SK-N-SH (cell line): ENCODE results near the gene RASA3. TPM values are rescaled to one million over a fixed set of nuclear protein-coding genes. Genes with fewer than 3 reads are reported as not detected.

ENCODE experiments used
- CTCF ChIA-PET: fragments of 300-600, 350-600 bp; formaldehyde crosslinking; extraction: SDS; loops from one replicate; lab custom pipeline; 2021; lab: Yijun Ruan, JAX
- POLR2A ChIA-PET: fragments of 350-600 bp; sonication (Branson Sonifier 250); formaldehyde crosslinking; extraction: SDS; loops from one replicate; lab custom pipeline; 2020; ENCODE audit warnings: antibody characterized with exemption, inconsistent platforms; lab: Yijun Ruan, JAX
- DNase-seq: peaks from one replicate; pipeline ENCODE4 v3.0.0; 2012
- H2AFZ ChIP-seq: fragments of 200-600 bp; sonication (generic); 2 replicates; pipeline ENCODE4 v1.8.1; 2016; ENCODE audit warnings: antibody characterized with exemption, mild to moderate bottlenecking, low read depth
- H3F3A ChIP-seq: fragments of 200-600 bp; sonication (generic); replicated peaks from 2 replicates; pipeline ENCODE3; 2016; ENCODE audit warnings: antibody characterized with exemption, mild to moderate bottlenecking; ENCODE audit not compliant: insufficient read depth
- H3K27ac ChIP-seq, 2 experiments: fragments of 200-500 bp in 1 of 2; fragments of 200-600 bp in 1 of 2; sonication (Bioruptor generic) in 1 of 2; sonication (generic), shearing (Covaris generic) in 1 of 2; 2 replicates each; pipeline versions ENCODE4 v1.5.1 to v1.6.1; 2014 to 2016; ENCODE audit warnings: low read depth in 2 of 2, inconsistent platforms in 1 of 2, low read length in 1 of 2, mild to moderate bottlenecking in 1 of 2, mixed read lengths in 1 of 2
- H3K27me3 ChIP-seq: fragments of 200-600 bp; sonication (generic), shearing (Covaris generic); 2 replicates; pipeline ENCODE4 v1.6.1; 2016; ENCODE audit warnings: mixed run types; ENCODE audit not compliant: insufficient read depth
- H3K36me3 ChIP-seq, 2 experiments: fragments of 200-500 bp in 1 of 2; fragments of 200-600 bp in 1 of 2; sonication (Bioruptor generic) in 1 of 2; sonication (generic) in 1 of 2; replicated peaks in 1 of 2; 2 replicates each; pipeline versions ENCODE3 to v1.5.1; 2014 to 2016; ENCODE audit warnings: low read length in 1 of 2, mild to moderate bottlenecking in 1 of 2; ENCODE audit not compliant: insufficient read depth in 2 of 2, control insufficient read depth in 1 of 2
- H3K4me1 ChIP-seq, 2 experiments: fragments of 200-500 bp in 1 of 2; fragments of 200-600 bp in 1 of 2; sonication (Bioruptor generic) in 1 of 2; sonication (generic), shearing (Covaris generic) in 1 of 2; 2 replicates each; pipeline versions ENCODE4 v1.5.1 to v1.6.1; 2014 to 2016; ENCODE audit warnings: low read depth in 1 of 2, low read length in 1 of 2, mixed run types in 1 of 2; ENCODE audit not compliant: insufficient read depth in 2 of 2, control insufficient read depth in 1 of 2
- H3K4me2 ChIP-seq: fragments of 200-600 bp; sonication (generic), shearing (Covaris generic); 2 replicates; pipeline ENCODE4 v1.6.1; 2017; ENCODE audit warnings: mixed run types
- H3K4me3 ChIP-seq, 2 experiments: fragments of 200-500 bp in 1 of 2; fragments of 200-600 bp in 1 of 2; sonication (Bioruptor generic) in 1 of 2; sonication (generic), shearing (Covaris generic) in 1 of 2; 2 replicates each; pipeline versions ENCODE4 v1.5.1 to v1.8.1; 2014 to 2016; ENCODE audit warnings: low read depth in 2 of 2, inconsistent platforms in 1 of 2, low read length in 1 of 2, mild to moderate bottlenecking in 1 of 2, mixed read lengths in 1 of 2, moderate library complexity in 1 of 2
- H3K79me2 ChIP-seq: fragments of 200-600 bp; sonication (generic); 2 replicates; pipeline ENCODE4 v1.8.1; 2017; ENCODE audit warnings: mild to moderate bottlenecking; ENCODE audit not compliant: insufficient read depth
- H3K9ac ChIP-seq: fragments of 200-600 bp; sonication (generic); 2 replicates; pipeline ENCODE4 v1.6.1; 2017; ENCODE audit warnings: mixed run types
- H3K9me2 ChIP-seq: fragments of 200-600 bp; sonication (generic); 2 replicates; pipeline ENCODE4 v1.6.1; 2017; ENCODE audit warnings: mixed run types
- H3K9me3 ChIP-seq: fragments of 200-600 bp; sonication (generic); 2 replicates; pipeline ENCODE4 v1.6.1; 2017; ENCODE audit warnings: mixed run types, mild to moderate bottlenecking, moderate library complexity
- H4K20me1 ChIP-seq: fragments of 200-600 bp; sonication (generic); 2 replicates; pipeline ENCODE4 v1.6.1; 2017; ENCODE audit warnings: mild to moderate bottlenecking, mixed run types; ENCODE audit not compliant: insufficient read depth
- CHD2 ChIP-seq: fragments of 150-350 bp; IDR thresholded peaks from 2 replicates; pipeline ENCODE4 v1.6.1; 2018; ENCODE audit warnings: low read length; ENCODE audit not compliant: partially characterized antibody
- EZH2phosphoT487 ChIP-seq: fragments of 200-600 bp; sonication (generic); IDR thresholded peaks from 2 replicates; pipeline ENCODE4 v1.6.1; 2017; ENCODE audit warnings: low read depth, mixed run types, mild to moderate bottlenecking, antibody characterized with exemption, moderate library complexity, borderline replicate concordance
- FOXJ3 ChIP-seq: sonication (generic); formaldehyde crosslinking; IDR thresholded peaks from 2 replicates; pipeline ENCODE4 v1.5.1; 2020; ENCODE audit warnings: mild to moderate bottlenecking, missing genetic modification reagents
- GABPA ChIP-seq: IDR thresholded peaks from 2 replicates; pipeline ENCODE4 v1.4.0; 2012; ENCODE audit warnings: low read depth, mild to moderate bottlenecking
- GATA2 ChIP-seq: sonication (generic); formaldehyde crosslinking; IDR thresholded peaks from 2 replicates; pipeline ENCODE4 v1.5.0; 2020; ENCODE audit warnings: mild to moderate bottlenecking, missing genetic modification reagents
- MEF2A ChIP-seq: IDR thresholded peaks from 2 replicates; pipeline ENCODE4 v1.4.0; 2012; ENCODE audit warnings: low read depth, borderline replicate concordance
- MXI1 ChIP-seq: IDR thresholded peaks from 2 replicates; pipeline ENCODE4 v1.6.1; 2012; ENCODE audit warnings: mild to moderate bottlenecking, low read depth, low read length, improper control_type of control experiment
- POLR2AphosphoS5 ChIP-seq: IDR thresholded peaks from 2 replicates; pipeline ENCODE4 v1.6.1; 2012; ENCODE audit warnings: low read depth, low read length
- RAD21 ChIP-seq: IDR thresholded peaks from 2 replicates; pipeline ENCODE4 v1.6.1; 2012; ENCODE audit warnings: mild to moderate bottlenecking, low read length
- RFX5 ChIP-seq: IDR thresholded peaks from 2 replicates; pipeline ENCODE4 v1.6.1; 2012; ENCODE audit warnings: mild to moderate bottlenecking, improper control_type of control experiment, low read length
- TAF1 ChIP-seq: IDR thresholded peaks from 2 replicates; pipeline ENCODE4 v1.6.1; 2012; ENCODE audit warnings: low read depth, mild to moderate bottlenecking, low read length, moderate library complexity, borderline replicate concordance
- TCF12 ChIP-seq: IDR thresholded peaks from 2 replicates; pipeline ENCODE4 v1.4.0; 2012
- TEAD4 ChIP-seq: IDR thresholded peaks from 2 replicates; pipeline ENCODE4 v1.4.0; 2012; ENCODE audit warnings: mild to moderate bottlenecking, borderline replicate concordance; ENCODE audit not compliant: insufficient read depth
- YY1 ChIP-seq: IDR thresholded peaks from 2 replicates; pipeline ENCODE4 v1.4.0; 2012; ENCODE audit warnings: low read depth, mild to moderate bottlenecking
- WGBS: methylation state at CpG from one replicate; pipeline ENCODE4 v1.1.6; 2017; ENCODE audit warnings: low lambda C conversion rate; 5-methylcytosine and 5-hydroxymethylcytosine counted together
- polyA plus RNA-seq, 3 experiments: library from polyadenylated mRNA; depleted of rRNA; stranded (reverse); fragments of >200 nt; gene quantifications; 2 replicates each; pipeline ENCODE4 v1.2.3, GENCODE V29; 2012
- TF ChIP-seq, protein P1 (sequence below): fragments of 150-350 bp; IDR thresholded peaks from 2 replicates; pipeline ENCODE4 v1.6.1; 2016; ENCODE audit warnings: mild to moderate bottlenecking, low read depth, low read length
- TF ChIP-seq, protein P2 (sequence below): fragments of 150-350 bp; IDR thresholded peaks from 2 replicates; pipeline ENCODE4 v1.6.1; 2017; ENCODE audit warnings: antibody characterized with exemption, low read length, low read depth, borderline replicate concordance
- TF ChIP-seq, protein P3 (sequence below): IDR thresholded peaks from 2 replicates; pipeline ENCODE4; 2012
- TF ChIP-seq, protein P4 (sequence below): IDR thresholded peaks from 2 replicates; pipeline ENCODE4 v1.4.0; 2012; ENCODE audit warnings: low read depth, borderline replicate concordance

The RASA3 gene
- polyA plus RNA-seq, 1 of the 3 experiments (the other 2 are of a cell fraction) = 25.1 TPM

DNA sequence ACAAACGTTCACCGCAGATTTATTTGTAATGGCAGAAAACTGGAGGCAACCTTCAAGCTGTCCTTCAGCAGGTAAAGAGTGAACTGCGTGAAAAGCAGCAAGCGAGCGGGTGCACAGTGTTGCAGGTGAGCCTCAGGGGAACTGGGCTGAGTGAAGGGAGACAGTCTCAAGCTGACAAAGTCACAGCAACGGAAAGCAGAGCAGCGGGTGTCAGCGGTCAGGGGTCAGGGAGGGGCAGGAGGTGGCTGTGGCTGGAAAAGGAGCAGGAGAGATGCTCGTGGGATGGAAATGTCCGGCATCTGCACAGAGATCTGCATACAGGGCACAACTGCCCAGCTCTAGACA, 8.5 kb upstream of the RASA3 start:
- peaks cover 4% of the 10 kb centered on the region for H3F3A ChIP-seq
- no peak overlapping the region for H3K4me2 ChIP-seq
- 68% methylated on average over 10 of the region's 10 CpGs for WGBS
- H3K27me3 ChIP-seq = no peaks in the 10 kb centered on the region
- no peak overlapping the region for H2AFZ ChIP-seq
- H4K20me1 ChIP-seq = no peaks in the 10 kb centered on the region
- ChIA-PET POLR2A (no interaction called here), CTCF (interaction anchor here (0.9 to 1.0 kb wide), 2 partner anchors 10 to 11 kb away, joined by 3 read pairs; no protein-coding TSS in a partner anchor)
- no peak for DNase-seq
- H3K27ac ChIP-seq = peak overlapping the region in 1 of 2 experiments; percentile 17; a peak in 1 of 4 replicates
- no peaks in the 10 kb centered on the region for H3K79me2 ChIP-seq
- TF ChIP-seq, protein P1, sequence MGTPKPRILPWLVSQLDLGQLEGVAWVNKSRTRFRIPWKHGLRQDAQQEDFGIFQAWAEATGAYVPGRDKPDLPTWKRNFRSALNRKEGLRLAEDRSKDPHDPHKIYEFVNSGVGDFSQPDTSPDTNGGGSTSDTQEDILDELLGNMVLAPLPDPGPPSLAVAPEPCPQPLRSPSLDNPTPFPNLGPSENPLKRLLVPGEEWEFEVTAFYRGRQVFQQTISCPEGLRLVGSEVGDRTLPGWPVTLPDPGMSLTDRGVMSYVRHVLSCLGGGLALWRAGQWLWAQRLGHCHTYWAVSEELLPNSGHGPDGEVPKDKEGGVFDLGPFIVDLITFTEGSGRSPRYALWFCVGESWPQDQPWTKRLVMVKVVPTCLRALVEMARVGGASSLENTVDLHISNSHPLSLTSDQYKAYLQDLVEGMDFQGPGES = no peak
- TF ChIP-seq YY1 (no peak), CHD2 (no peak), EZH2phosphoT487 (no peak), TAF1 (no peak), TEAD4 (no peak), FOXJ3 (CRISPR knock-in tag) (no peak), RAD21 (no peak), MXI1 (no peak), MEF2A (no peak), GATA2 (CRISPR knock-in tag) (no peak), TCF12 (no peak), RFX5 (no peak), POLR2AphosphoS5 (no peak), GABPA (no peak)
- TF ChIP-seq, protein P2, sequence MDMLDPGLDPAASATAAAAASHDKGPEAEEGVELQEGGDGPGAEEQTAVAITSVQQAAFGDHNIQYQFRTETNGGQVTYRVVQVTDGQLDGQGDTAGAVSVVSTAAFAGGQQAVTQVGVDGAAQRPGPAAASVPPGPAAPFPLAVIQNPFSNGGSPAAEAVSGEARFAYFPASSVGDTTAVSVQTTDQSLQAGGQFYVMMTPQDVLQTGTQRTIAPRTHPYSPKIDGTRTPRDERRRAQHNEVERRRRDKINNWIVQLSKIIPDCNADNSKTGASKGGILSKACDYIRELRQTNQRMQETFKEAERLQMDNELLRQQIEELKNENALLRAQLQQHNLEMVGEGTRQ = no peak
- TF ChIP-seq, protein P3, sequence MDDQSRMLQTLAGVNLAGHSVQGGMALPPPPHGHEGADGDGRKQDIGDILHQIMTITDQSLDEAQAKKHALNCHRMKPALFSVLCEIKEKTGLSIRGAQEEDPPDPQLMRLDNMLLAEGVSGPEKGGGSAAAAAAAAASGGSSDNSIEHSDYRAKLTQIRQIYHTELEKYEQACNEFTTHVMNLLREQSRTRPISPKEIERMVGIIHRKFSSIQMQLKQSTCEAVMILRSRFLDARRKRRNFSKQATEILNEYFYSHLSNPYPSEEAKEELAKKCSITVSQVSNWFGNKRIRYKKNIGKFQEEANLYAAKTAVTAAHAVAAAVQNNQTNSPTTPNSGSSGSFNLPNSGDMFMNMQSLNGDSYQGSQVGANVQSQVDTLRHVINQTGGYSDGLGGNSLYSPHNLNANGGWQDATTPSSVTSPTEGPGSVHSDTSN = no peak
- TF ChIP-seq, protein P4, sequence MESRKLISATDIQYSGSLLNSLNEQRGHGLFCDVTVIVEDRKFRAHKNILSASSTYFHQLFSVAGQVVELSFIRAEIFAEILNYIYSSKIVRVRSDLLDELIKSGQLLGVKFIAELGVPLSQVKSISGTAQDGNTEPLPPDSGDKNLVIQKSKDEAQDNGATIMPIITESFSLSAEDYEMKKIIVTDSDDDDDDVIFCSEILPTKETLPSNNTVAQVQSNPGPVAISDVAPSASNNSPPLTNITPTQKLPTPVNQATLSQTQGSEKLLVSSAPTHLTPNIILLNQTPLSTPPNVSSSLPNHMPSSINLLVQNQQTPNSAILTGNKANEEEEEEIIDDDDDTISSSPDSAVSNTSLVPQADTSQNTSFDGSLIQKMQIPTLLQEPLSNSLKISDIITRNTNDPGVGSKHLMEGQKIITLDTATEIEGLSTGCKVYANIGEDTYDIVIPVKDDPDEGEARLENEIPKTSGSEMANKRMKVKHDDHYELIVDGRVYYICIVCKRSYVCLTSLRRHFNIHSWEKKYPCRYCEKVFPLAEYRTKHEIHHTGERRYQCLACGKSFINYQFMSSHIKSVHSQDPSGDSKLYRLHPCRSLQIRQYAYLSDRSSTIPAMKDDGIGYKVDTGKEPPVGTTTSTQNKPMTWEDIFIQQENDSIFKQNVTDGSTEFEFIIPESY = no peak
- peaks cover 0 to 18% of the 10 kb centered on the region in 2 experiments; a peak in 1 of 4 replicates for H3K4me1 ChIP-seq
- H3K9me2 ChIP-seq = no peaks in the 10 kb centered on the region
- H3K4me3 ChIP-seq = no peak overlapping the region
- no peaks in the 10 kb centered on the region for H3K36me3 ChIP-seq
- no peak overlapping the region for H3K9ac ChIP-seq
- H3K9me3 ChIP-seq = no peaks in the 10 kb centered on the region
